ENCODE data around the gene BRD2.

The BRD2 gene

GRCh38 chr6:32954267-32954666, 14.1 kb upstream of the BRD2 start:
- Histone ChIP-seq H3K4me3 (replicated peaks; ENCODE audit: insufficient read depth, low read length) (no peak overlapping the region), H3K27ac (replicated peaks) (no peak overlapping the region), H3K27me3 (ENCODE audit: insufficient read depth, poor library complexity, severe bottlenecking) (no peaks in the 10 kb centered on the region)
- no peak for DNase-seq (ENCODE audit: low read depth in 1 of 2, low spot score in 1 of 2)
- TF ChIP-seq GABPA (IDR thresholded peaks at IDR 0.05; ENCODE audit: low read depth), result no peak
- TF ChIP-seq POLR2AphosphoS5 (IDR thresholded peaks at IDR 0.05; ENCODE audit: low read depth), result no peak
- no peak for TF ChIP-seq SPI1 (IDR thresholded peaks at IDR 0.05; ENCODE audit: borderline replicate concordance, low read depth)
- TF ChIP-seq REST (IDR thresholded peaks at IDR 0.05; ENCODE audit: insufficient replicate concordance, low read depth), result no peak
- TF ChIP-seq CTCF (IDR thresholded peaks at IDR 0.05; ENCODE audit: insufficient read depth, low read length), result no peak

- Histone ChIP-seq H3K27ac (replicated peaks) (no peak overlapping the region), H3K4me3 (replicated peaks; ENCODE audit: insufficient read depth, low read length) (no peak overlapping the region), H3K27me3 (ENCODE audit: insufficient read depth, poor library complexity, severe bottlenecking) (no peaks in the 10 kb centered on the region)
- no peak for TF ChIP-seq GABPA (IDR thresholded peaks at IDR 0.05; ENCODE audit: low read depth)
- TF ChIP-seq REST (IDR thresholded peaks at IDR 0.05; ENCODE audit: insufficient replicate concordance, low read depth), result no peak
- DNase-seq (ENCODE audit: low read depth in 1 of 2, low spot score in 1 of 2), result peak in 1 of 2 experiments; percentile 39
These were observed 13.2 kb upstream of the BRD2 start for GRCh38 chr6:32954986-32955802.

- Histone ChIP-seq H3K27ac (replicated peaks) (no peak overlapping the region), H3K27me3 (ENCODE audit: insufficient read depth, poor library complexity, severe bottlenecking) (no peaks in the 10 kb centered on the region), H3K4me3 (replicated peaks; ENCODE audit: insufficient read depth, low read length) (no peak overlapping the region)
- TF ChIP-seq POLR2AphosphoS5 (IDR thresholded peaks at IDR 0.05; ENCODE audit: low read depth) (no peak), CTCF (IDR thresholded peaks at IDR 0.05; ENCODE audit: insufficient read depth, low read length) (no peak), REST (IDR thresholded peaks at IDR 0.05; ENCODE audit: insufficient replicate concordance, low read depth) (no peak), GABPA (IDR thresholded peaks at IDR 0.05; ENCODE audit: low read depth) (no peak), SPI1 (IDR thresholded peaks at IDR 0.05; ENCODE audit: borderline replicate concordance, low read depth) (no peak)
- no peak for DNase-seq (ENCODE audit: low read depth in 1 of 2, low spot score in 1 of 2)
These were observed 12.2 kb upstream of the BRD2 start for GRCh38 chr6:32956176-32956575.

All from HL-60 (cell line).